Endothelial cell of umbilical vein (primary cell): ENCODE results near the gene CPNE9. TPM values are rescaled to one million over a fixed set of nuclear protein-coding genes. Genes with fewer than 3 reads are reported as not detected.

Source experiments
- BruUV-seq: library from RNA; stranded (reverse); fragments of 400-500 nt; replicated peaks from 2 replicates; lab custom pipeline; 2021; lab: Mats Ljungman, UMichigan
- CTCF ChIA-PET: fragments of 300-600, 350-600 bp; sonication (Branson Sonifier 250); formaldehyde crosslinking; loops from one replicate; lab custom pipeline; 2021; ENCODE audit warnings: antibody characterized with exemption, inconsistent platforms; lab: Charles Lee
- POLR2A ChIA-PET: fragments of 300-600, 350-600 bp; sonication (Branson Sonifier 250); formaldehyde crosslinking; loops from one replicate; lab custom pipeline; 2021; ENCODE audit warnings: antibody characterized with exemption, inconsistent platforms; lab: Charles Lee
- DNase-seq: peaks from one replicate; pipeline ENCODE4 v3.0.0-alpha.2; 2011; ENCODE audit warnings: low read depth, low spot score
- FAIRE-seq: peaks from 2 replicates; lab custom pipeline; 2011; peaks lifted over from hg19 to GRCh38; lab: Jason Lieb, UNC
- H2AFZ ChIP-seq: 2 replicates; pipeline ENCODE4 v1.6.0; 2012; ENCODE audit warnings: low read depth, low read length, control low read depth, inconsistent platforms
- H3K27ac ChIP-seq: 2 replicates; pipeline ENCODE4 v1.5.1; 2011; ENCODE audit warnings: low read depth, mild to moderate bottlenecking, control low read depth, low read length, moderate library complexity; ENCODE audit not compliant: insufficient read depth
- H3K27me3 ChIP-seq, 2 experiments: 2 replicates each; pipeline versions ENCODE4 v1.6.0 to v1.6.1; 2011; ENCODE audit warnings: low read length in 2 of 2, mixed read lengths in 1 of 2; ENCODE audit not compliant: control insufficient read depth in 2 of 2, insufficient read depth in 2 of 2
- H3K36me3 ChIP-seq, 2 experiments: 2 replicates in 1 of 2; 3 replicates in 1 of 2; pipeline ENCODE4 v1.5.1; 2011; ENCODE audit warnings: low read length in 2 of 2, mild to moderate bottlenecking in 1 of 2, moderate library complexity in 1 of 2; ENCODE audit not compliant: control insufficient read depth in 2 of 2, insufficient read depth in 2 of 2; ENCODE audit errors: extremely low read depth in 1 of 2
- H3K4me1 ChIP-seq: 3 replicates; pipeline ENCODE4 v1.5.1; 2011; ENCODE audit warnings: mild to moderate bottlenecking, low read length; ENCODE audit not compliant: control insufficient read depth, insufficient read depth; ENCODE audit errors: extremely low read depth
- H3K4me2 ChIP-seq: 2 replicates; pipeline ENCODE4 v1.6.1; 2011; ENCODE audit warnings: low read length, control low read depth, mixed read lengths; ENCODE audit not compliant: insufficient read depth
- H3K4me3 ChIP-seq, 3 experiments: fragments of 200-600 bp in 1 of 3; sonication (generic), shearing (Covaris generic) in 1 of 3; replicated peaks in 1 of 3; 2 replicates each; pipeline ENCODE4 v1.5.1; 2011 to 2016; ENCODE audit warnings: control low read depth in 3 of 3, low read length in 3 of 3, mild to moderate bottlenecking in 2 of 3, inconsistent platforms in 1 of 3, low read depth in 1 of 3, moderate library complexity in 1 of 3; ENCODE audit not compliant: insufficient read depth in 1 of 3
- H3K79me2 ChIP-seq: 2 replicates; pipeline ENCODE4 v1.6.0; 2012; ENCODE audit warnings: low read length, inconsistent platforms; ENCODE audit not compliant: control insufficient read depth, insufficient read depth
- H3K9ac ChIP-seq: replicated peaks from 2 replicates; pipeline ENCODE3; 2011; ENCODE audit warnings: low read length, control low read depth; ENCODE audit not compliant: insufficient read depth; ENCODE audit errors: extremely low read depth
- H3K9me1 ChIP-seq: replicated peaks from 3 replicates; pipeline ENCODE4 v1.6.0; 2011; ENCODE audit warnings: mild to moderate bottlenecking, low read length; ENCODE audit not compliant: control insufficient read depth, insufficient read depth; ENCODE audit errors: extremely low read depth
- H3K9me3 ChIP-seq: replicated peaks from 2 replicates; pipeline ENCODE4 v1.5.1; 2012; ENCODE audit warnings: low read length, inconsistent platforms; ENCODE audit not compliant: control insufficient read depth, insufficient read depth
- H4K20me1 ChIP-seq: replicated peaks from 2 replicates; pipeline ENCODE3; 2011; ENCODE audit warnings: mild to moderate bottlenecking, low read length; ENCODE audit not compliant: control insufficient read depth, insufficient read depth; ENCODE audit errors: extremely low read depth
- CTCF ChIP-seq, 2 donors: IDR thresholded peaks; 1 replicate in 1 of 2; 2 replicates in 1 of 2; pipeline ENCODE4 v1.5.1; 2011; ENCODE audit warnings: low read length in 2 of 2, mild to moderate bottlenecking in 2 of 2, moderate library complexity in 2 of 2, control low read depth in 1 of 2, inconsistent platforms in 1 of 2, low read depth in 1 of 2; ENCODE audit not compliant: insufficient read depth in 1 of 2; ENCODE audit errors: extremely low read depth in 1 of 2
- EZH2 ChIP-seq: IDR thresholded peaks from 2 replicates; pipeline ENCODE4 v1.6.1; 2012; ENCODE audit warnings: borderline replicate concordance, low read depth, mild to moderate bottlenecking, moderate library complexity, low read length, inconsistent platforms; ENCODE audit not compliant: severe bottlenecking
- FOS ChIP-seq: IDR thresholded peaks from 2 replicates; pipeline ENCODE4 v1.6.1; 2011; ENCODE audit warnings: mild to moderate bottlenecking, low read length, moderate library complexity, borderline replicate concordance; ENCODE audit not compliant: insufficient read depth
- GATA2 ChIP-seq: IDR thresholded peaks from 2 replicates; pipeline ENCODE4 v1.7.0; 2011; ENCODE audit warnings: low read depth, mild to moderate bottlenecking, moderate library complexity, mixed read lengths, low read length; ENCODE audit not compliant: insufficient read length, insufficient read depth
- JUN ChIP-seq: IDR thresholded peaks from 2 replicates; pipeline ENCODE4 v1.6.1; 2011; ENCODE audit warnings: borderline replicate concordance, low read depth; ENCODE audit not compliant: insufficient read length, insufficient read depth
- MAX ChIP-seq: IDR thresholded peaks from 2 replicates; pipeline ENCODE4 v1.6.1; 2011; ENCODE audit not compliant: insufficient read depth, insufficient read length
- MYC ChIP-seq: IDR thresholded peaks from one replicate; pipeline ENCODE4 v1.6.1; 2011; ENCODE audit warnings: mild to moderate bottlenecking, low read depth, low read length
- POLR2A ChIP-seq: IDR thresholded peaks from 2 replicates; pipeline ENCODE4 v1.6.1; 2012; ENCODE audit warnings: low read depth, mild to moderate bottlenecking, control low read depth, low read length
- POLR2AphosphoS5 ChIP-seq: IDR thresholded peaks from 2 replicates; pipeline ENCODE4 v1.6.1; 2012; ENCODE audit warnings: low read depth, mild to moderate bottlenecking, control low read depth, low read length, moderate library complexity; ENCODE audit not compliant: insufficient read depth
- dilution Hi-C: fragments of 300-500 bp; cut with MboI; formaldehyde crosslinking; loops from one replicate; pipeline ENCODE4 v1.15.0; 2019; ENCODE audit warnings: low sequenced_read_pairs; ENCODE audit not compliant: extremely low pct_ligation_motif_present
- intact Hi-C: fragments of 100-400 bp; cut with micrococcal nuclease; formaldehyde crosslinking; loops from one replicate; pipeline ENCODE4 v1.10.0; 2022
- polyA plus RNA-seq, 4 experiments: library from polyadenylated mRNA; depleted of rRNA in 3 of 4; stranded (reverse) in 3 of 4; unstranded in 1 of 4; fragments of >200 nt; gene quantifications; 2 replicates each; pipeline versions ENCODE4 v1.2.1 to v1.2.3, GENCODE V29; 2011 to 2012; ENCODE audit warnings: missing spikeins in 1 of 4
- total RNA-seq: library from RNA; stranded (reverse); gene quantifications from 2 replicates; pipeline ENCODE4 v1.2.3, GENCODE V29; 2021

The CPNE9 gene
- total and polyA plus RNA-seq, 2 donors (not counting 3 experiments of a cell fraction or from before 2014, with no cell fraction given): not detected

DNA sequence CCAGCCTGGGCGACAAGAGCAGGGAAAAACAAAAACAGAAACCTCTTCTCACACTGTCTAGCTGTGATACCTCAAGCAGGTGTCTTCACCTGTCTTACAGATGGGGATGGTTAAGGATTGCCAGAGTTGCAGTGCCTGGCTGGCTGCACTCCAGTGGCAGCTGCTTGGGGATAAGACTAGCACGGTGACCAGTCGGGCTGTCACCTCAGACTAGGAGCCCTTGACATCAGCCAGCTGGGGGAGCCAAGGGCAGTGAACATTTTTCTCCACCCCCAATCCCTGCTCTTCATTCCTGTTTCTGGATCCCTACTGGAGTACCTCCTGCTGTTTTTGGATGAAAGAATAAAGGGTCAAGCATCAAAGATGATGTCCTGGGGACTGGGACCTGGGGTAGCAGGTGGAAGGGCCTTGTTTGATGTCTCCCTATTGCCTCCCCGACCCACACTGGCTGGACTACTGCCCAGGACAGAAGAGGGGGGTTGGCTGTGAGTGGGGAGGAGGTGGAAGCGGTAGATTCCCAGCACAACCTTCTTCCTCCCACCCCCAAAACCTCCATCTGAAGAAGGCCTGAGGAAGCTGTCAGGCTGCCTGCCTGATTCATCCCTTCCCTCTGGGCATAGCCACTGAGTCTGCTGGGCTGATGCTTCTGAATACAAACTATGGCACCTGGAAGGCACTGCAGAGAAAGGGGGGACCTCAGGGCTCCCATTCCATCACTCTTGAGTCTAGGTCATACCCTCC lies 7.0 kb upstream of the CPNE9 start:
- Histone ChIP-seq H3K79me2 (no peaks in the 10 kb centered on the region), H3K9me3 (no peaks in the 10 kb centered on the region), H2AFZ (no peak overlapping the region), H3K9ac (no peak overlapping the region), H3K4me3 (no peak overlapping the region), H3K36me3 (peaks cover 0 to 32% of the 10 kb centered on the region in 2 experiments), H3K27ac (no peak overlapping the region), H4K20me1 (no peaks in the 10 kb centered on the region), H3K4me2 (no peak overlapping the region), H3K9me1 (no peaks in the 10 kb centered on the region), H3K27me3 (no peaks in the 10 kb centered on the region), H3K4me1 (no peaks in the 10 kb centered on the region)
- POLR2A ChIA-PET: no interaction called here
- FAIRE-seq (no peak), DNase-seq (no peak)
- intact Hi-C loops: no loop called here
- TF ChIP-seq MAX (no peak), JUN (no peak), EZH2 (no peak), FOS (no peak), POLR2A (no peak), CTCF (IDR thresholded peaks at IDR 0.05; ENCODE audit: extremely low read depth in 1 of 2, insufficient read depth in 1 of 2, low read depth in 1 of 2, low read length in 2 of 2) (no peak), MYC (no peak), POLR2AphosphoS5 (no peak), GATA2 (no peak)
- no TSS peak for BruUV-seq
- dilution Hi-C loops: no loop called here
- CTCF ChIA-PET: interaction anchor here (1.4 kb wide), 1 partner anchor 11 kb away, joined by 5 read pairs; no protein-coding TSS in a partner anchor
